ENCODE results near the gene GAB2.
"Not testable (repeated sequence)": the region's sequence is repeated elsewhere in the genome, so short reads cannot be mapped to it uniquely, and the experiment has no call there.

Gene GAB2, protein sequence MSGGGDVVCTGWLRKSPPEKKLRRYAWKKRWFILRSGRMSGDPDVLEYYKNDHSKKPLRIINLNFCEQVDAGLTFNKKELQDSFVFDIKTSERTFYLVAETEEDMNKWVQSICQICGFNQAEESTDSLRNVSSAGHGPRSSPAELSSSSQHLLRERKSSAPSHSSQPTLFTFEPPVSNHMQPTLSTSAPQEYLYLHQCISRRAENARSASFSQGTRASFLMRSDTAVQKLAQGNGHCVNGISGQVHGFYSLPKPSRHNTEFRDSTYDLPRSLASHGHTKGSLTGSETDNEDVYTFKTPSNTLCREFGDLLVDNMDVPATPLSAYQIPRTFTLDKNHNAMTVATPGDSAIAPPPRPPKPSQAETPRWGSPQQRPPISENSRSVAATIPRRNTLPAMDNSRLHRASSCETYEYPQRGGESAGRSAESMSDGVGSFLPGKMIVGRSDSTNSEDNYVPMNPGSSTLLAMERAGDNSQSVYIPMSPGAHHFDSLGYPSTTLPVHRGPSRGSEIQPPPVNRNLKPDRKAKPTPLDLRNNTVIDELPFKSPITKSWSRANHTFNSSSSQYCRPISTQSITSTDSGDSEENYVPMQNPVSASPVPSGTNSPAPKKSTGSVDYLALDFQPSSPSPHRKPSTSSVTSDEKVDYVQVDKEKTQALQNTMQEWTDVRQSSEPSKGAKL

GRCh38 chr11:78417175-78417887, at the start of gene GAB2:
Gene GAB2, minus strand, starts transcription at chr11:78417820. Its CDS starts 100 bp downstream, at chr11:78417720.
- no peak for DNase-seq (ENCODE audit: low spot score in 2 of 2)
- in situ Hi-C loops (cut with MboI; ENCODE audit: low sequenced_read_pairs), result loop anchor here (5.0 kb wide), 1 partner anchor 145 kb away; no protein-coding TSS in a partner anchor
- Histone ChIP-seq H3K27me3 (ENCODE audit: low read depth) (no peaks in the 10 kb centered on the region), H3K36me3 (replicated peaks) (no peaks in the 10 kb centered on the region), H3K4me3 (peak within 1 kb of the TSS; percentile 72), H3K9me3 (no peaks in the 10 kb centered on the region), H3K4me1 (peaks cover 11% of the 10 kb centered on the region)

- peaks cover 15% of the 10 kb centered on the region for H3K36me3 ChIP-seq (replicated peaks)
- in situ Hi-C loops (cut with MboI; ENCODE audit: low sequenced_read_pairs), result no loop called here
- H3K4me3 ChIP-seq, result no peak overlapping the region
- no peaks in the 10 kb centered on the region for H3K27me3 ChIP-seq (ENCODE audit: low read depth)
- DNase-seq (ENCODE audit: low spot score in 2 of 2), result no peak
- peaks cover 22% of the 10 kb centered on the region for H3K4me1 ChIP-seq
- no peaks in the 10 kb centered on the region for H3K9me3 ChIP-seq
Observed at GRCh38 chr11:78467370-78467769, 49.8 kb upstream of the GAB2 start.

DNA sequence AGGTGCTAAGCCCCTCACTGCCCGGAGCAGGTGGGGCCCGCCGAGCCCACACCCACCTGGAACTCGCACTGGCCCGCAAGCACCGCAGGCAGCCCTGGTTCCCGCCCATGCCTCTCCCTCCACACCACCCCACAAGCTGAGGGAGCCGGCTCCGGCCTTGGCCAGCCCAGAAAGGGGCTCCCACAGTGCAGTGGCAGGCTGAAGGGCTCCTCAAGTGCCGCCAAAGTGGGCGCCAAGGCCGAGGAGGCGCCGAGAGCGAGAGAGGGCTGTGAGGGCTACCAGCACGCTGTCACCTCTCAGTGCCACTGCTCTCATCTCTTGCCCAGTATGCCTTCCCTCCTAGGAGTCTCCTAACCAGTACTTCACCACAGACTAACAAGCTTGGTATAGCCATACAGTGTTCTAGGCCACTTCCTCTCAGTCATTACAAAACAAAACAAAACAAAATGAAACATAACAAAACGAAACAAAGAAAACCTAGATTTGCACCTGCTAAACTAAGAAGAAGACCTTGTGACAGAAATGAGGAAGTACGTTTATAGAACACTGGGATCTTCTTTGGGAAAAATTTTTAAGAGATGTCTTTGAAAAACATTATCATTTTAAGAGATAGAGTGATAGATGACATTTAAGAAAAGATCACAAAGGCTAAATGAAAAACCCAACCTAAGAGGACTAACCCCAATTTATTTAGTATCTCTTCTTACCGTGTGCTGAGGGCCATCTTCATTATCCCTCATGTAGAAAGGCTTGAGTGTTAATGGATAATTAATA, 47.7 kb upstream of the GAB2 start:
- H3K4me3 ChIP-seq, result no peak overlapping the region
- no peak for DNase-seq (ENCODE audit: low spot score in 2 of 2)
- in situ Hi-C loops (cut with MboI; ENCODE audit: low sequenced_read_pairs), result no loop called here

DNA sequence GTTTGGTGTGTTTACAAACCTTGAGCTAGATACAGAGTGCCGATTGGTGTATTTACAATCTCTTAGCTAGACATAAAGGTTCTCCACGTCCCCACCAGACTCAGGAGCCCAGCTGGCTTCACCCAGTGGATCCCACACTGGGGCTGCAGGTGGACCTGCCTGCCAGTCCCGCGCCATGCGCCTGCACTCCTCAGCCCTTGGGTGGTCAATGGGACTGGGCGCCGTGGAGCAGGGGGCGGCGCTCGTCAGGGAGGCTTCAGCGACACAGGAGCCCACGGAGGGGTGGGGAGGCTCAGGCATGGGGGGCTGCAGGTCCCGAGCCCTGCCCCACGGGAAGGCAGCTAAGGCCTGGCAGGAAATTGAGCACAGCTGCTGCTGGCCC, 47.2 kb upstream of the GAB2 start:
- peaks cover 27% of the 10 kb centered on the region for H3K36me3 ChIP-seq (replicated peaks)
- H3K9me3 ChIP-seq; H3K27me3 ChIP-seq (ENCODE audit: low read depth); in situ Hi-C loops (cut with MboI; ENCODE audit: low sequenced_read_pairs); DNase-seq (ENCODE audit: low spot score in 2 of 2); H3K4me3 ChIP-seq: not testable (repeated sequence)
- H3K4me1 ChIP-seq, result peaks cover 15% of the 10 kb centered on the region

More for the DNA sequence above, 47.7 kb upstream of the GAB2 start:
- no peaks in the 10 kb centered on the region for H3K9me3 ChIP-seq
- H3K36me3 ChIP-seq (replicated peaks), result peaks cover 24% of the 10 kb centered on the region
- no peaks in the 10 kb centered on the region for H3K27me3 ChIP-seq (ENCODE audit: low read depth)
- peaks cover 20% of the 10 kb centered on the region for H3K4me1 ChIP-seq

GRCh38 chr11:78460471-78460870, 42.9 kb upstream of the GAB2 start:
- no peak for DNase-seq (ENCODE audit: low spot score in 2 of 2)
- Histone ChIP-seq H3K9me3 (no peaks in the 10 kb centered on the region), H3K4me3 (no peak overlapping the region), H3K4me1 (peaks cover 4% of the 10 kb centered on the region), H3K36me3 (replicated peaks) (peaks cover 26% of the 10 kb centered on the region), H3K27me3 (ENCODE audit: low read depth) (no peaks in the 10 kb centered on the region)
- in situ Hi-C loops (cut with MboI; ENCODE audit: low sequenced_read_pairs), result no loop called here

DNA sequence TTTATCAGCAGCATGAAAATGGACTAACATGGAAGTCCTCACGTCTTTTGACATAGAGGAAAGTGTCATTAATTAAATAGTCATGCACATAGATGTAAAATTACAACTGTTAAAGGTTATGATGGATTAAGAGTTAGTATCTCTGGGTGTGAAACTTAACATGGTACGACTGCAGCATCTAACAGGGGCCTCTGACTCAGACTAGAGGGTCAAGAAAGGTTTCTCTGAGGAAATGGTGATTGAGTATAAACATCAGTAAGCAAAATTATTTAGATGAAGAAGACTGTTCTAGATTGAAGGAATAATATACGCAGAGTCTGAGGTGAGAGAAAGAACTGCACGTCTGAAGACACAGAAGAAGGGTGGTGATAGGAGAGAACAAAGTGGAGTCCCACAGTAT, 42.1 kb upstream of the GAB2 start:
- in situ Hi-C loops (cut with MboI; ENCODE audit: low sequenced_read_pairs), result no loop called here
- Histone ChIP-seq H3K4me1 (peaks cover 4% of the 10 kb centered on the region), H3K27me3 (ENCODE audit: low read depth) (no peaks in the 10 kb centered on the region), H3K36me3 (replicated peaks) (peaks cover 20% of the 10 kb centered on the region), H3K4me3 (no peak overlapping the region), H3K9me3 (no peaks in the 10 kb centered on the region)
- no peak for DNase-seq (ENCODE audit: low spot score in 2 of 2)

DNA sequence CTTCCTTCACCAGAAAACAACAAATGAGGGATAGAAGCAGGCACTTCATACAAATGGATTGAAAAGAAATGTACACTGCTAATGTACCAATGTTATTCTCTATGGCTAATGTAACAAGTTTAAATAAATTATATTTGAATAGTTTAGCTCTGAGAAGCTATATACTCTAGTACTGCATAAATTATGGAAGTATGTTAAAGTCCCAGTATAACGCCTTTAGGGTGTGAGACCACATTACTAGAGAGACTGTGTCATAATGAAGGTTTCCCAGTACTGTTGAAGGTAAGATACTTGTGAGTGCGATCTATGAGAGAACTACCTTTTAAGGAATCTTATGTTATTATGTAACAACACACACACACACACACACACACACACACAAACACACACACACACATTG, 39.8 kb upstream of the GAB2 start:
- peaks cover 20% of the 10 kb centered on the region for H3K36me3 ChIP-seq (replicated peaks)
- H3K9me3 ChIP-seq, result no peaks in the 10 kb centered on the region
- no peaks in the 10 kb centered on the region for H3K27me3 ChIP-seq (ENCODE audit: low read depth)
- H3K4me3 ChIP-seq, result no peak overlapping the region
- DNase-seq (ENCODE audit: low spot score in 2 of 2), result no peak
- peaks cover 4% of the 10 kb centered on the region for H3K4me1 ChIP-seq
- in situ Hi-C loops (cut with MboI; ENCODE audit: low sequenced_read_pairs), result no loop called here

DNA sequence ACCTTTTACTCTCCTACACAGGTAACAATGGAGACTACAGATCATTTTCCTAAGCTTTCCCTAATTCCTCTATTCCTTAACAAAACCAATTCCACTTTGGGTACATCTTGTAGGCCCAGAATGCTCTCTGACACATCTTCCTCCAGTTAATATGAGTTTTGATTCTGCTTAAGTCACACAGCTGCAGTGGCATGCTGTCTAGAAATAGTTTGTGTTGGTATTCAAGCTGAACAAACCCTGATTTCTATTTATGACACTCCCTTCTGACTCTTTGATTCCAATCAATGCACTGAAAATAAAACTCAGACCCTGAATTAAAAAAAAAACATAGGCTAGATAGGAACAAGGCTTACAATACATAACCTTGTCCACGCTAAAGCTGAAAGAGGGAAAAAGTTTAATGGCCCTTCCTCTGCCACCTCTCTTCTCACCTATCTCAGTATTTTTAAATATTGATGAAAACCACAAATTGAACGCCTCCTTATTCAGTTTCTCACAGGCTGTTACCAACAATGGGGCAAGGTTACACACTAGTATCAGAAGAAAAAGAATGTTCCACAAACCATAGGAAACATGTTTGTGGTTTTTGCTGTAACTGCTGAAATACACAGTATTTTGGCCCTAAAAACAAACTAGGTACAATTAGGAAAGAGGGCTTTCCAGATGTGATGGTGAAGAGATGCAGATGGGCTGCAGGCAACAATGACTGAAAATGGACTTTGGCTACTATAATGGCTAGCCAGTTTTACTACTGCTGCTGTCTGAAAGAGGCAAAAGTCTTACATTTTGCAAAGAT, 35.7 kb upstream of the GAB2 start:
- no peaks in the 10 kb centered on the region for H3K4me1 ChIP-seq
- no peak overlapping the region for H3K4me3 ChIP-seq
- H3K36me3 ChIP-seq (replicated peaks), result peaks cover 5% of the 10 kb centered on the region; the same call in 1 of the 2 replicates
- H3K27me3 ChIP-seq (ENCODE audit: low read depth), result no peaks in the 10 kb centered on the region
- H3K9me3 ChIP-seq, result no peaks in the 10 kb centered on the region
- DNase-seq (ENCODE audit: low spot score in 2 of 2), result no peak
- in situ Hi-C loops (cut with MboI; ENCODE audit: low sequenced_read_pairs), result no loop called here

GRCh38 chr11:78451371-78452150, 33.9 kb upstream of the GAB2 start:
- no peaks in the 10 kb centered on the region for H3K9me3 ChIP-seq
- no peaks in the 10 kb centered on the region for H3K4me1 ChIP-seq
- DNase-seq (ENCODE audit: low spot score in 2 of 2), result no peak
- in situ Hi-C loops (cut with MboI; ENCODE audit: low sequenced_read_pairs), result no loop called here
- no peak overlapping the region for H3K4me3 ChIP-seq
- no peaks in the 10 kb centered on the region for H3K27me3 ChIP-seq (ENCODE audit: low read depth)
- peaks cover 5% of the 10 kb centered on the region; the same call in 1 of the 2 replicates for H3K36me3 ChIP-seq (replicated peaks)

- no peaks in the 10 kb centered on the region for H3K27me3 ChIP-seq (ENCODE audit: low read depth)
- no peaks in the 10 kb centered on the region for H3K9me3 ChIP-seq
- H3K4me3 ChIP-seq, result no peak overlapping the region
- in situ Hi-C loops (cut with MboI; ENCODE audit: low sequenced_read_pairs), result no loop called here
- H3K36me3 ChIP-seq (replicated peaks), result peaks cover 5% of the 10 kb centered on the region; the same call in 1 of the 2 replicates
- DNase-seq (ENCODE audit: low spot score in 2 of 2), result no peak
- no peaks in the 10 kb centered on the region for H3K4me1 ChIP-seq
Observed at GRCh38 chr11:78450866-78451265, 33.2 kb upstream of the GAB2 start.

DNA sequence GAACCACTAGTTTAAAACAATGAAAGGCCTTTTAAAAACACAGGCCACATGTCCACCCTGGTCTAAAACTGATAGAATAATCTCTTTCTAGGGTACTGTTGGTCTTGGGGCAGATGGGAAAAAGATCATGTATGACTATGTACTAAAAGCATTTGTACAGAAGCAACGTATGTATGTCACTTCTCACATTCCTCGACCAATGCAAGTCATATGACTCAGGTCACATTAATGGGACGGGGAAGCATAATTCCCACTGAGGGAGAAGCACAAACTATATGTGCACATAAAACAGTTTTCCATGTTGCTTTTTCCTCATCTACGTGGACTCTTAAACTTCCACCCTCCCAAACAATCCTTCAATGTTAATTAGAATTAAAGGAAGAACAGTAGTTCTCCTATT, 32.2 kb upstream of the GAB2 start:
- Histone ChIP-seq H3K36me3 (replicated peaks) (peaks cover 5% of the 10 kb centered on the region; the same call in 1 of the 2 replicates), H3K9me3 (no peaks in the 10 kb centered on the region), H3K4me3 (no peak overlapping the region), H3K4me1 (no peaks in the 10 kb centered on the region), H3K27me3 (ENCODE audit: low read depth) (no peaks in the 10 kb centered on the region)
- DNase-seq (ENCODE audit: low spot score in 2 of 2), result no peak
- in situ Hi-C loops (cut with MboI; ENCODE audit: low sequenced_read_pairs), result no loop called here

GRCh38 chr11:78446210-78446609, 28.6 kb upstream of the GAB2 start:
- Histone ChIP-seq H3K27me3 (ENCODE audit: low read depth) (no peaks in the 10 kb centered on the region), H3K9me3 (no peaks in the 10 kb centered on the region), H3K4me1 (no peaks in the 10 kb centered on the region), H3K4me3 (no peak overlapping the region), H3K36me3 (replicated peaks) (peaks cover 12% of the 10 kb centered on the region)
- DNase-seq (ENCODE audit: low spot score in 2 of 2), result no peak
- in situ Hi-C loops (cut with MboI; ENCODE audit: low sequenced_read_pairs), result no loop called here
